AG09309 (cell line): ENCODE data around the gene PRKN.

Experiments used
- DNase-seq: peaks from one replicate; pipeline ENCODE4 v3.0.0-alpha.2; 2010; ENCODE audit warnings: low read depth
- H3K4me3 ChIP-seq: 2 replicates; pipeline ENCODE4 v1.5.1; 2011; ENCODE audit warnings: mild to moderate bottlenecking, low read depth, low read length, moderate library complexity; ENCODE audit not compliant: control insufficient read depth
- TF ChIP-seq, protein P1 (sequence below): IDR thresholded peaks from 2 replicates; pipeline ENCODE4 v1.5.1; 2011; ENCODE audit warnings: mild to moderate bottlenecking, low read depth, low read length, inconsistent platforms; ENCODE audit not compliant: insufficient read depth, control insufficient read depth; ENCODE audit errors: missing control alignments

PRKN gene

DNA sequence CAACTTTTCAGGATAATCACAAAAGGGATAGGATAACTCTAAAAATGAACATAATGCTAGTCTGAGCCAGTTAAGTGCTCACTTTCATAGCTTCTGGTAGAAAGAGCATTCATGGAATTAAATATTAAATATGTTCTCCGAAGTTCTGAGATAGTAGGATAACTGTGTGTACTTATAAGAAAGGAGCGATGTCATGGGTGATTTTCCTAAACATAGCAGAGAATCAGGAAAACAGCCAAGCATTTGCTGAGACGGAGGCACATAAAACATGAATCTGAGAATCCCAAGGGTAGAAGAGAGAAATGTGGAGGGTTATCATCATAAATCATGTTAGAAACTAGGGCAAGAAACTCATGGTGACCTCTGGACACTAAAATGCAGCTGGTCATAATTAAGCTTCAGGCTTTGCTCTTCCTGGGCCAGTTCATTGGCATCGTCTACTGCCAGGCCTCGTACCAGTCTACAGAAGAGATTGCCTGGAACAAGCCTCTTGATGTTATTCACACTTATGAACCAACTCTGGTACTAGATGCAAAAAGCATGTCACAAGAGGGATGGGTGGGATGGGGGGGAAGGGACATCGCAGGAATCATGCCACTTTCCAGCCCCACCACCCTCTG lies 436.6 kb downstream of the PRKN start:
- H3K4me3 ChIP-seq = no peak overlapping the region
- TF ChIP-seq, protein P1, sequence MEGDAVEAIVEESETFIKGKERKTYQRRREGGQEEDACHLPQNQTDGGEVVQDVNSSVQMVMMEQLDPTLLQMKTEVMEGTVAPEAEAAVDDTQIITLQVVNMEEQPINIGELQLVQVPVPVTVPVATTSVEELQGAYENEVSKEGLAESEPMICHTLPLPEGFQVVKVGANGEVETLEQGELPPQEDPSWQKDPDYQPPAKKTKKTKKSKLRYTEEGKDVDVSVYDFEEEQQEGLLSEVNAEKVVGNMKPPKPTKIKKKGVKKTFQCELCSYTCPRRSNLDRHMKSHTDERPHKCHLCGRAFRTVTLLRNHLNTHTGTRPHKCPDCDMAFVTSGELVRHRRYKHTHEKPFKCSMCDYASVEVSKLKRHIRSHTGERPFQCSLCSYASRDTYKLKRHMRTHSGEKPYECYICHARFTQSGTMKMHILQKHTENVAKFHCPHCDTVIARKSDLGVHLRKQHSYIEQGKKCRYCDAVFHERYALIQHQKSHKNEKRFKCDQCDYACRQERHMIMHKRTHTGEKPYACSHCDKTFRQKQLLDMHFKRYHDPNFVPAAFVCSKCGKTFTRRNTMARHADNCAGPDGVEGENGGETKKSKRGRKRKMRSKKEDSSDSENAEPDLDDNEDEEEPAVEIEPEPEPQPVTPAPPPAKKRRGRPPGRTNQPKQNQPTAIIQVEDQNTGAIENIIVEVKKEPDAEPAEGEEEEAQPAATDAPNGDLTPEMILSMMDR = no peak
- DNase-seq = no peak

DNA sequence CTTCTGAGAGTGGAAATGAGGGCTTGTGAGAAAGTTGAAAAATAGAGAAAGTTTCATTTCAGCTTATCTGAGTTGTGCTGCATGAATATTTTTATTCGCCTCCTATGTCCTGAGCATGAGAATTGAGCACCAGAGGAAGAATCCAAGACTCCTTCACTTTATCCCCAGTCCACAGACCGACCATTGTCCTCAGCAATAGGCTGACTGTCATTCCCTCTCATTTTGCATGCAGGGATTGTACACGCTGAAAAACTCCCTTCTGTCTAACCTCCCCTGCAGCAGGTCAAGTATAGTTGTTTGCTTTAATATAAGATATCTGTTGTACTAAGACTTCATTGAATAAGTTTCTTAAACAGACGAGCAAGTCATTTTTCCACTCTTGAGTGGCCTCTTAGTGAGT lies 437.6 kb downstream of the PRKN start:
- no peak overlapping the region for H3K4me3 ChIP-seq
- no peak for DNase-seq
- TF ChIP-seq, protein P1 = no peak

DNA sequence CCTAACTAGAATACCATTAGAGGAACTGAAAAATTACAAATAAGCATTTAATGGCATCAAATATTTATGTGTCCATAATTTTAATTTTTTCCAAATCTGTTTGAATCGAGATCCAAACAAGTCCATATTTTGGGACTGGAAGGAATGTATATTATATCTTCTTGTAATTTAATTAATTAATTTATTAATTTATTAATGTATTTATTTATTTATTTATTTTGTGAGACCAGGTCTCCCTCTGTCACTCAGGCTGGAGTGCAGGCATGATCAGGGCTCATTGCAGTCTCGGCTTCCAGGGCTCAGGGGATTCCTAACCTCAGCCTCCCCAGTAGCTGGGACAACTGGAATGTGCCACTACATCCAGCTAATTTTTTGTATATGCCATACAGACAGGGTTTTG lies 453.6 kb downstream of the PRKN start:
- H3K4me3 ChIP-seq = no peak overlapping the region
- DNase-seq = no peak
- TF ChIP-seq, protein P1 = no peak

DNA sequence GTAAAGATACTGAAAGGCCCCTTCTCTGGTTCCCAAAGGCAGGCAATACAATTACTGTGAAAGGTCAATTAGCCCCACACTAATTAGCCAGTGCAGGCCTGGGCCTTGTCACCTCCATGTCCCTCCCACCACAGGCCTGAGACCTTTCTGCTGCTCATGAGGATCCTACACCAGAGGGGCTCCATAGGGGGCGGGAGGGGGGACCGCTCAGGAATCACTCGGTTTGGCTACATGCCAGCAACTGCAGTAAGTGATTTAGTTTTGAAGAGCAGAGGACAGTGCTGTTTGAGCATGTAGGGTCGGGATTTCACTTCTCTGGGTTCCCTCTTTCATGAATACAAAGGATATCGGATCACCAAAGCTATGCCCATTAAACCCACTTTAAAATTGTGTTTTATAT lies 455.6 kb downstream of the PRKN start:
- no peak for DNase-seq
- TF ChIP-seq, protein P1 = no peak
- H3K4me3 ChIP-seq = no peak overlapping the region

DNA sequence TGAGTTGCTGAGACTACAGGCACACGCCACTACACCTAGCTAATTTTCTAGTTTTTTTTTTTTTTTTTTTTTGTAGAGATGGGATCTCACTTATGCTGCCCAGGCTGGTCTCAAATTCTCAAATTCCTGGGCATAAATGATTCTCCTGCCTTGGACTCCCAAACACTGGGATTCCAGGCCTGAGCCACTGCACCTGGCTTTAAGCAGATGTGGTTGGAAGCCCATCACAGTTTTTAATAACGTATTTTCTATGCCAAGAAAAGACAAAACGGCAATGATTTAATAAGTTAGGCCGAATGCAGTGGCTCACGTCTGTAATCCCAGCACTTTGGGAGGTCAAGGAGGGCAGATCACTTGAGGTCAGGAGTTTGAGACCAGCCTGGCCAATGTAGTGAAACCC lies 456.6 kb downstream of the PRKN start:
- DNase-seq = no peak
- no peak overlapping the region for H3K4me3 ChIP-seq
- TF ChIP-seq, protein P1 = no peak

DNA sequence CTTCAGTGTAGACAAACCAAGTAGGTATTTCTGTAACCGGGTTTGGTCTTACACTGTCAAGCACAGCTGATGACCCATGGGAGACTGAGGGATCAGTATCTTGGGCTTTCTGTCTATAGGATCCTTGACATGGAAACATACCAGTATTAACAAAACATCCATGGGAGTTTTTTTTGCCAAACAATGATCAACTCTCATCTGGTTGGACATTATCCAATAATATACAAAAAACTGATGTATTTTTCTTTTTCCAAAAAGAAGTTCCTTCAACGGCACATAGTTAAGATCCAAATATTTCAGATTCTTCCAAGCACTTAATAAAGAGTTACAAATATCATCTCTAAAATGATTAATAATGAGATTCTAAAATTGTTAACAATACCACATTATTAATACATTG lies 459.9 kb downstream of the PRKN start:
- H3K4me3 ChIP-seq = no peak overlapping the region
- no peak for DNase-seq
- TF ChIP-seq, protein P1 = no peak

DNA sequence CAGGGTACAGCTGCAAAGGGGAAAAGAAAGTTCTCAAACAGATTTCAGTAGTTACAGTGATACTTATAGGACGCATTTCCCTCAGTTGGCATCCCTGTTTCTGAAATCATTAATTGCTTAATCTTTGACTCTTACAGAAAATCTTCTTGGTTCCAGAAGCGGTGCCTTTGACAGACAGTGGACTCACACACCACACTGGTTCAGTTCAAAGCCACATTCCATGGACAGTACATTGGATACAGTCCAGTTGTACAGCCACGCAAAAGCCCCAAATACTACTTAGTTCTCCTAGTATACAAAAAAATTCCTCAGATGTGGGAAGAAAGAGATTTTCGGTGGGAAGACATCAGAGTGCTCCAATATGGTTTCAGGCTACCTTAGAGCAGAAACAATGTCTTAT lies 460.4 kb downstream of the PRKN start:
- no peak overlapping the region for H3K4me3 ChIP-seq
- no peak for DNase-seq
- TF ChIP-seq, protein P1 = no peak
